Karpas-422 (cell line): ENCODE results near the gene OLFML2B. TPM values are rescaled to one million over a fixed set of nuclear protein-coding genes. Genes with fewer than 3 reads are reported as not detected.

ENCODE experiments used
- DNase-seq: peaks from one replicate; pipeline ENCODE4 v3.0.0-alpha.2; 2015
- H2AFZ ChIP-seq: fragments of 200-600 bp; sonication (generic); 2 replicates; pipeline ENCODE4 v1.6.1; 2014; ENCODE audit warnings: antibody characterized with exemption, low read length, mixed read lengths
- H3K27ac ChIP-seq: fragments of 200-600 bp; sonication (generic); 2 replicates; pipeline ENCODE4 v1.5.1; 2014; ENCODE audit warnings: mild to moderate bottlenecking, low read length, moderate library complexity
- H3K27me3 ChIP-seq: fragments of 200-600 bp; sonication (generic); 2 replicates; pipeline ENCODE4 v1.6.1; 2014; ENCODE audit warnings: low read length, mixed read lengths
- H3K36me3 ChIP-seq: fragments of 200-600 bp; sonication (generic); 2 replicates; pipeline ENCODE4 v1.6.1; 2014; ENCODE audit warnings: low read length, mixed read lengths; ENCODE audit not compliant: insufficient read depth
- H3K4me1 ChIP-seq: fragments of 200-600 bp; sonication (generic); 2 replicates; pipeline ENCODE4 v1.6.1; 2014; ENCODE audit warnings: mild to moderate bottlenecking, low read length, mixed read lengths
- H3K4me2 ChIP-seq: fragments of 200-600 bp; sonication (generic); 2 replicates; pipeline ENCODE4 v1.6.1; 2014; ENCODE audit warnings: low read length, low read depth, mild to moderate bottlenecking; ENCODE audit not compliant: poor library complexity, severe bottlenecking
- H3K4me3 ChIP-seq: fragments of 200-600 bp; sonication (generic); 2 replicates; pipeline ENCODE4 v1.5.1; 2014; ENCODE audit warnings: mild to moderate bottlenecking, antibody characterized with exemption, low read length, mixed read lengths
- H3K79me2 ChIP-seq: fragments of 200-600 bp; sonication (generic); 2 replicates; pipeline ENCODE4 v1.6.1; 2014; ENCODE audit warnings: mild to moderate bottlenecking, low read length, mixed read lengths
- H3K9ac ChIP-seq: fragments of 200-600 bp; sonication (generic); 2 replicates; pipeline ENCODE4 v1.6.0; 2014; ENCODE audit warnings: low read length
- H3K9me2 ChIP-seq: fragments of 200-600 bp; sonication (generic), shearing (Covaris generic); replicated peaks from 2 replicates; pipeline ENCODE4 v1.6.0; 2014; ENCODE audit warnings: mild to moderate bottlenecking, low read length, moderate library complexity; ENCODE audit not compliant: insufficient read depth
- H3K9me3 ChIP-seq: fragments of 300-700, 200-600 bp; sonication (generic); 2 replicates; pipeline ENCODE4 v1.6.1; 2014; ENCODE audit warnings: low read length, mixed read lengths
- H4K20me1 ChIP-seq: fragments of 200-600 bp; sonication (generic); 2 replicates; pipeline ENCODE4 v1.6.1; 2014; ENCODE audit warnings: mild to moderate bottlenecking, antibody characterized with exemption, low read length, low read depth; ENCODE audit not compliant: insufficient read depth
- total RNA-seq: library from RNA; depleted of rRNA; stranded (reverse); fragments of >200 nt; shearing (Covaris generic); gene quantifications from 2 replicates; pipeline ENCODE4 v1.2.3, GENCODE V29; 2014; ENCODE audit warnings: low replicate concordance

Gene OLFML2B
- total RNA-seq, 1 experiment from 2014 or later = not detected

DNA sequence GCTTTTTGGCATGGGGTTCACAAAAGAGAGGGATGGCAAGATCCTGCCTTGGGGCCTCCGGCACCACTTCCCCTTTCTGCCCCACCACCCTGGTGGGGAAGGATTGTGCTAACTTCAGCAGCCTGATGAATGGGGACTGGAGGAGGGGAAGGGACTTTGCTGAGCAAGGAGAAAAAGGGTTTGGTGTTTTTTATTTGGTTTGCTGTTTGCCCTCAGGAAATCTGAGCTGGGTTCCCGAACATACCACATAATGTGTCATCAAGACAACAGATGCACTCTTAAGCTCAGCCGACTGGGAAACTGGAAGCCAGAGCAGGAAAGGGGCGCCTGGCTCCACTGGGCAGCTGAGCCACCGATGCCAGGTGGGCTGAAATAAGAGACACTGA, 19.8 kb downstream of the OLFML2B start:
- Histone ChIP-seq H3K79me2 (no peaks in the 10 kb centered on the region), H3K4me1 (no peaks in the 10 kb centered on the region), H4K20me1 (no peaks in the 10 kb centered on the region), H3K9me2 (no peaks in the 10 kb centered on the region), H2AFZ (no peak overlapping the region), H3K9ac (no peak overlapping the region), H3K4me2 (no peak overlapping the region), H3K4me3 (no peak overlapping the region), H3K27me3 (no peaks in the 10 kb centered on the region), H3K36me3 (no peaks in the 10 kb centered on the region), H3K9me3 (no peaks in the 10 kb centered on the region), H3K27ac (no peak overlapping the region)
- DNase-seq = no peak

DNA sequence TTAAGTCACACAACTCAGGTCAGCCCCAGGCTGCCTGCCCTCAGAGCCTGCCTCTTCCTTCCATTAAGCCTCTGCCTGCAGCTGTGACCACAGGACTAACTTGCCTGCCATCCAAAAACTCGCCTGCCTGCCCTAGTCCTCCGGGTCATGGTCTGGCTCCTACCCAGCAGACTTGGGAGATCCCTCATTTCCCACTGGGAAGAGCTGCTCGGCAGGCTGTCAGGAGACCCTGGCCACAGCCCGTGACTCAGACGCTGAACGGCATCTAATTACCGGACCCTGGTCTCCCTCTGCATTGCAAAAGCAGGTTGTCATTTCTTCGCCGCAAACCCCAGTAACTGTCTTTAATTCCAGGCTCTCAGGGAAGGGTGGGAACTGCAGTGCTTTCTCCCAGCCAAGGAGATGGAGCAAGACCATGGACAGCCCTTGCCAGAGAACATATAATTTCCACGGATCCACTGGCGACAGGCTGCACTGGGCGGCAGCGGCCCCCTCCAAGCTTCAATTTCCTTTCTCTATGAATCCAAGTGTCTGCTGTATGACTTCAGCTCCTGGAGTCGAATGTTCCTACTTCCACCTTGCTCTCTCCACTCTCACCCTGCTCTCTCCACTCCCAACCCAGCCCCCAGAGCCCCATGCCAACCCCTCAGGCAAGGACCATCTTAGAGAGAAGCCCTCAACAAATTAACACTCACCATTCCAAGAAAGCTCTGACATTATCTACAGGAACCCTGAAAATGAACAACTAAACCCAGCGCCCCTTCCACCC, 20.4 kb downstream of the OLFML2B start:
- Histone ChIP-seq H3K4me2 (no peak overlapping the region), H3K9ac (no peak overlapping the region), H3K4me3 (no peak overlapping the region), H3K36me3 (no peaks in the 10 kb centered on the region), H3K4me1 (no peaks in the 10 kb centered on the region), H4K20me1 (no peaks in the 10 kb centered on the region), H3K27me3 (no peaks in the 10 kb centered on the region), H3K9me2 (no peaks in the 10 kb centered on the region), H2AFZ (no peak overlapping the region), H3K9me3 (no peaks in the 10 kb centered on the region), H3K27ac (no peak overlapping the region), H3K79me2 (no peaks in the 10 kb centered on the region)
- no peak for DNase-seq

DNA sequence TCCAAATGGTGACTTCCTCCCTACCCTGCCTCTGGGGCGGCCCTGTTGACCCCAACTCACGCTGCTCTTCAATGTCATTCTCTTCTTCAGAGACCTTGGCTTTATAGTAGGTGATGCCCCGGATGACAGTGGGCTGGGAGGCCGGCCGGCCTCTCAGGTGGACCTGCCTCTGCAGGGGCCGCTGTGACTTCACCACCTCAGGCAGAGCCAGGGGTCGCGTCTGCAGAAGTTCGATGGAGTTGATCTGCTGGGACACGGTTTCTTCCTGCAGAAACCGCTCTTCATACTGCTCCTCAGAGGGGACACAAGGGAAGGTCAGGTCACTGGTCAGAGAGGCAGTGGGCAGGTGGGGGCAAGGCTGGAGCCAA, 23.6 kb downstream of the OLFML2B start:
- H3K79me2 ChIP-seq = no peaks in the 10 kb centered on the region
- H3K4me1 ChIP-seq = no peaks in the 10 kb centered on the region
- H3K36me3 ChIP-seq = no peaks in the 10 kb centered on the region
- no peak overlapping the region for H3K4me3 ChIP-seq
- no peak overlapping the region for H2AFZ ChIP-seq
- no peaks in the 10 kb centered on the region for H3K9me3 ChIP-seq
- no peak overlapping the region for H3K27ac ChIP-seq
- no peaks in the 10 kb centered on the region for H4K20me1 ChIP-seq
- no peaks in the 10 kb centered on the region for H3K27me3 ChIP-seq
- no peaks in the 10 kb centered on the region for H3K9me2 ChIP-seq
- DNase-seq = no peak
- H3K4me2 ChIP-seq = no peak overlapping the region
- H3K9ac ChIP-seq = no peak overlapping the region

DNA sequence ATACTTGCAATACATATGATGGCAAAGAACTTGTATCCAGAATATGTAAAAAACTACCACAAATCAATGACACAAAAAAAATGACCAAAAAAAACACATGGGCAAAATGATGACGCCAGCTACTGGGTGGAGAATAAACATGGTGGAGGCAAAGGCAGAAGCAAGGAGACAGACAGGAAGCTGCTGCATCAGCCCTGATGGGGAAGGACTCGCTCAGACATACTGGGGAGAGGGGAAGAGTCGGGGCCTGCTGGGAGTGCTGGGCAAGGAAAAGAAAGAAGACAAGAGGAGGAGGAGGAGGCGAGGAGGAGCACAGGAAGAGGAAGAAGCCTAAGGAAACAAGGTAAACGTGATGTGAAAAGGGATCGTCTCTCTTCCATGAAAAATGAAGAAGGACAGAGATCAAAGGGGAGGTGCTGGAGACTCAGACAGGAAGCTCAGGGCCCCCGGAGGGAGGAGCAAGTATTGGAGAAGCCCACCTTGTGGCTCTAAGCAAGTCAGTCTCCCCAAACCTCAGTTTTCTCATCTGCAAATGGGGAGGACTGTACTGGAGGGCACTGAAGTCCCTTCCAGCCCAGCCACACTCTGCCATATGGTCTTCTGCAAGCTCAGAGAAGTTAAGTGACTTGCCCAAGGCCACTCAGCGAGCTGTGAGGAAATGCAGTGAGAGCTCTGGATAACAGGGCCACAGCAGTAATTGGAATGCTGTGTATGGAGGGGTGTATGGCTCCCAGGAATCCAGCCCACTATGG, 24.2 kb downstream of the OLFML2B start:
- no peaks in the 10 kb centered on the region for H3K9me2 ChIP-seq
- H3K27ac ChIP-seq = no peak overlapping the region
- H3K27me3 ChIP-seq = no peaks in the 10 kb centered on the region
- no peaks in the 10 kb centered on the region for H3K4me1 ChIP-seq
- no peaks in the 10 kb centered on the region for H3K9me3 ChIP-seq
- H3K79me2 ChIP-seq = no peaks in the 10 kb centered on the region
- no peak overlapping the region for H3K4me3 ChIP-seq
- no peak overlapping the region for H3K4me2 ChIP-seq
- DNase-seq = no peak
- no peaks in the 10 kb centered on the region for H4K20me1 ChIP-seq
- H3K9ac ChIP-seq = no peak overlapping the region
- H2AFZ ChIP-seq = no peak overlapping the region
- H3K36me3 ChIP-seq = no peaks in the 10 kb centered on the region

DNA sequence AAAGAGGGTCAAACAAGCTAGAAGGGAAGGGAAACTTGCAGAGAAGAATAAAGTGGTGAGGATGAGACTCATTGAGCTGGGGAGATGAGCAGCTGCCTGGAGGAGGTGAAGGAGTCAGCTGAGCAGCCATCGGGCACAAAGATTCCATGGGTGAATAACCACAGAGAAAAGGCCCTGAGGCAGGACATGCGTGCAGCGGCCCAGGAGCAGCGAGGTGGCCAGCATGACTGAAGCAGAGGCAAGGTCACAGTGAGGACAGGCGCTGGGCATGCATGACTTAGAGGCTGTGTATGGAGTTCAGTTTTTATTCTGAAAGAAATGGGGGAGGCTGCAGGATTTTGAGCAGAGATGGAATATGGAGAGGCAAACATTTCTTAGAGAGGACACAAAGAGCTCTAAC, 24.9 kb downstream of the OLFML2B start:
- Histone ChIP-seq H3K27ac (no peak overlapping the region), H3K36me3 (no peaks in the 10 kb centered on the region), H3K9me3 (no peaks in the 10 kb centered on the region), H3K4me1 (no peaks in the 10 kb centered on the region), H3K4me3 (no peak overlapping the region), H3K27me3 (no peaks in the 10 kb centered on the region), H3K9ac (no peak overlapping the region), H2AFZ (no peak overlapping the region), H3K9me2 (no peaks in the 10 kb centered on the region), H3K79me2 (no peaks in the 10 kb centered on the region), H4K20me1 (no peaks in the 10 kb centered on the region), H3K4me2 (no peak overlapping the region)
- no peak for DNase-seq

DNA sequence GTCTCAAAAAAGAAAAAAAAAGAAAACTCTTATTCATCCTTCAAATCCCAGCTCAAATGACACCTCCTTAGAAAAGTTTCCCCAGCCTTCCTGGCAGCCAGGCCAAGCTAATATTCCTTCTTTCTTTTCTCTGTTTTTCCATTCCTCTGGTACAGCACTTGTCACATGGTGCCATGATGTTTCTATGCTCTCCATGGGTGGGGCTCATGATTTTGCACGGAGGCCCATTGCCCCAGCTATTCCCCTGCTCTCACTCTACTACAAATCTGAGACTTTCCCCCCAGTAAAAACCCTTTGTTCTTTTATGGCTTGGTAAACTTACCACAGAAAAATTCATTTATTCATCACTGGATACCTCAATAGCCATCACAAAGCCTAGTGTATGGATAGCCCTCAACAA, 26.5 kb downstream of the OLFML2B start:
- Histone ChIP-seq H3K4me1 (no peaks in the 10 kb centered on the region), H3K27me3 (no peaks in the 10 kb centered on the region), H3K4me3 (no peak overlapping the region), H4K20me1 (no peaks in the 10 kb centered on the region), H3K36me3 (no peaks in the 10 kb centered on the region), H3K4me2 (no peak overlapping the region), H2AFZ (no peak overlapping the region), H3K79me2 (no peaks in the 10 kb centered on the region), H3K9me2 (no peaks in the 10 kb centered on the region), H3K27ac (no peak overlapping the region), H3K9me3 (no peaks in the 10 kb centered on the region), H3K9ac (no peak overlapping the region)
- no peak for DNase-seq

DNA sequence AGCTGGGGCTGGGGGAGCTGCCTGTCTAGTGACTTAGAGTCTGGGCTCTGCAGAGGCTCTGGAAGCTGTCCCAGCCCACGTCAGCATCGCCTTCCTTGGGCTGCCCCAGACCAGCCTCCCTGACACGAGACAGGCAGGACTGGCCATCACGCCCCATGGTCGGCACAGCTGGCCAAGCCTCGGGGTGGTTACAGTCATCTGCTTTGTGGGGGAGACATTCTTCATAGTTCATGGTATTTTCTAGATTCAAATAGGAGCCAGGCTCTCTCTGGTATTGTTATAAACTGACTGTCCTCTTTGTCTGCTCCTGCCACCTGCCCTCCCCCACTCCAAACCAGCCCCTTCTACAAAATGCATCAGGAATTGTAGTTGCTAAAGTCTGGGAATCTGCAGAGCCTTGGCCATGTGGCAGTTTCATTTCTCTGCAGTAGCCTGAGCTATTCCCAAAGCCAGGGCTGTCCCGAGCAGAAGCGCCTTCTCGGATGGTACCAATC, 29.4 kb downstream of the OLFML2B start:
- Histone ChIP-seq H3K4me3 (no peak overlapping the region), H4K20me1 (no peaks in the 10 kb centered on the region), H3K9me2 (no peaks in the 10 kb centered on the region), H3K79me2 (no peaks in the 10 kb centered on the region), H3K9ac (no peak overlapping the region), H3K4me1 (no peaks in the 10 kb centered on the region), H3K27me3 (0 out of 2 replicates have a peak, but pooled peaks cover 4% of the 10 kb centered on the region), H3K9me3 (no peaks in the 10 kb centered on the region), H3K4me2 (no peak overlapping the region), H3K36me3 (no peaks in the 10 kb centered on the region), H2AFZ (no peak overlapping the region), H3K27ac (no peak overlapping the region)
- no peak for DNase-seq

DNA sequence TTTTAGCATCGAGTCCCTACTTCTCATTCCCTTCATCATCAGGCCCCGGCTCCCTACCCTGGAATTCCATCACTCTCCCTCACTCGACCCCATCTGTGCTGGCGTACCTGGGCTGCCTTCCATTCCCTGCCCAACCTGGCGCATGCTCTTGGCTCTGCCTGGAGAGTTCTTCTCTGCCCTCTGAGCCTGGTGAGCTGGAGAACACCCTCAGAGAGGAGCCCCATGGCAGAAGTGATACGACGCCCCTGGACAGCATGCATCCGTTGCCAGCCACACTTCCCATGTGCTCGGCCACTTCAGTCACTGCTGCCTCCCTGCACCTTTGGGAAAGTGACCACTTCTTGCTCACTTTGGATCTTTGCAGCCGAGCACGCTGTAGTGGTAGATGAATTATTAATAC, 30.1 kb downstream of the OLFML2B start:
- Histone ChIP-seq H3K9ac (no peak overlapping the region), H3K9me2 (no peaks in the 10 kb centered on the region), H4K20me1 (no peaks in the 10 kb centered on the region), H3K36me3 (no peaks in the 10 kb centered on the region), H3K4me3 (no peak overlapping the region), H3K79me2 (no peaks in the 10 kb centered on the region), H3K4me1 (no peaks in the 10 kb centered on the region), H3K4me2 (no peak overlapping the region), H3K9me3 (no peaks in the 10 kb centered on the region), H3K27ac (no peak overlapping the region), H3K27me3 (0 out of 2 replicates have a peak, but pooled peaks cover 4% of the 10 kb centered on the region), H2AFZ (no peak overlapping the region)
- no peak for DNase-seq
